Endometrial microvascular endothelial cells (primary cell): Measurements from ENCODE around the gene SPEN. TPM values are rescaled to one million over a fixed set of nuclear protein-coding genes. Genes with fewer than 3 reads are reported as not detected.

Source experiments
- in situ Hi-C: cut with HindIII; loops from 2 replicates; pipeline ENCODE4 v1.10.0; 2017; ENCODE audit warnings: low sequenced_read_pairs, low pct_unique_long_range_greater_than_20kb; ENCODE audit errors: inconsistent ontology term
- total RNA-seq: library from RNA; depleted of rRNA; stranded (reverse); fragments of >200 nt; gene quantifications from one replicate; pipeline ENCODE4 v1.2.3, GENCODE V29; 2015; ENCODE audit errors: inconsistent ontology term

SPEN gene
- total RNA-seq, 1 donor from 2014 or later, result 16.5 TPM

DNA sequence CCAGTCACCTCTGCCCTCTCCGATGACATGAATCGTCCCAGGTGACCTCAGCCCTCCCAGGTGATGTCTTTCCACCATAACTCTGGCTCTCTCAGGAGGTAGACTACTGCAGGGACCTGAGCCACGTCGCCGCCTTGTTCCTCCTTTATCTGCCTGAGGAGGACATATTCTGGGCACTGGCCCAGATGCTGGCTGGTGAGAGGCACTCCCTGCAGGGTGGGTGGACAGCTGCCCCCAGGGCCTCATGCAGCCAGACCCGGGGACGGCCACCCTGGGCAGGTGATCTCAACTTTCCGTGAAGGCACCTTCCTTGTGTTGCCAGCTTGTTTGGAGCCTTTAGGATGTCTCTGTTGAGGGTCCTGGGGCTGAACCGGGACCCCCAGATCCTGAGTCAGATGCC lies 142.3 kb downstream of the SPEN start:
- in situ Hi-C loops, result no loop called here

Other genes starting within 250 kb of the SPEN start
- gene DDI2, start 230.2 kb upstream of the SPEN start, total RNA-seq, result 5.8 TPM
- gene PLEKHM2, start 163.4 kb upstream of the SPEN start, total RNA-seq, result 42.1 TPM
- gene SLC25A34, start 111.4 kb upstream of the SPEN start, total RNA-seq, result 0.09 TPM
- gene TMEM82, start 105.2 kb upstream of the SPEN start, total RNA-seq, result not detected
- gene FBLIM1, start 88.9 kb upstream of the SPEN start, total RNA-seq, result 268 TPM
- gene UQCRHL, start 40.1 kb upstream of the SPEN start, total RNA-seq, result 2.5 TPM
- 26.5 TPM for gene ZBTB17, start 128.4 kb downstream of the SPEN start, total RNA-seq
- not detected for gene SRARP, start 156.5 kb downstream of the SPEN start, total RNA-seq
- gene HSPB7, start 170.3 kb downstream of the SPEN start, total RNA-seq, result not detected
- gene CLCNKA, start 174.3 kb downstream of the SPEN start, total RNA-seq, result not detected
- gene CLCNKB, start 196.1 kb downstream of the SPEN start, total RNA-seq, result 0.93 TPM
- not detected for gene FAM131C, start 225.9 kb downstream of the SPEN start, total RNA-seq